ENCODE results near the gene POMGNT2.

Gene POMGNT2

DNA sequence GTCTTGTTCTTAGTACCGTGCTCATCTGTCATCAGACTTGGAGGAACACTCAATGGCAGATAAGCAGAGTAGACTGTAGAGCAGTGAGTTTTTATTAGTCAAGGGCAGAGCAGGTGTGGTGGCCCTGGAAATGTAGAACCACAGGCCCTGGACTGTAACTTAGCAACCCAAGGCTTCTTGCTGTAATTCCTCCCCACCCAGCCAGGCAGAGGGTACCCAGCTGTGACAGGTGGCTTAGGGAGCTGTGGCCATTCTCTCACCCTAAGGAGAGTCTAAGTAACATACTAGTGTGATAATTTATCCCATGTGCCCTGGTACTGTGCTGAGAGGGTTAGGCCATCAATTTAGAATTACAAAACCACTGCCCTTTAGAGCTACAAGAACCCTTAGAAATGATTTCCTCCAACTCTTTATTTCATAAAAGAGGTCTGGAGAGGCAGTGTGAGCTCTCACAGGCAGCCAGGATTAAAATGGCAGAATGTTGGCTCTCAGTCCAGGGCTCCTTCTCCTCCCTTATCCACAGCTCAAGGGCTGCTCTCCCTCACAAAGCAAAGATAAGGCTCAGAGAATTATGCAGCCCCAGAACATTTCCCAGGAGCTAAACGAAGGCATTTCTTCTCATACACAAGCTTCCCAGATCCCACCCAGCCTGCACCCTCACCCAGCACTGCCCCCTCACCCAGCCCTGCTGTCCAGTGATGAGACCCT, 3.0 kb downstream of the POMGNT2 start:
- DNase-seq, result no peak

- DNase-seq, result no peak
Measured at GRCh38 chr3:43098761-43099160, 7.1 kb downstream of the POMGNT2 start.

DNA sequence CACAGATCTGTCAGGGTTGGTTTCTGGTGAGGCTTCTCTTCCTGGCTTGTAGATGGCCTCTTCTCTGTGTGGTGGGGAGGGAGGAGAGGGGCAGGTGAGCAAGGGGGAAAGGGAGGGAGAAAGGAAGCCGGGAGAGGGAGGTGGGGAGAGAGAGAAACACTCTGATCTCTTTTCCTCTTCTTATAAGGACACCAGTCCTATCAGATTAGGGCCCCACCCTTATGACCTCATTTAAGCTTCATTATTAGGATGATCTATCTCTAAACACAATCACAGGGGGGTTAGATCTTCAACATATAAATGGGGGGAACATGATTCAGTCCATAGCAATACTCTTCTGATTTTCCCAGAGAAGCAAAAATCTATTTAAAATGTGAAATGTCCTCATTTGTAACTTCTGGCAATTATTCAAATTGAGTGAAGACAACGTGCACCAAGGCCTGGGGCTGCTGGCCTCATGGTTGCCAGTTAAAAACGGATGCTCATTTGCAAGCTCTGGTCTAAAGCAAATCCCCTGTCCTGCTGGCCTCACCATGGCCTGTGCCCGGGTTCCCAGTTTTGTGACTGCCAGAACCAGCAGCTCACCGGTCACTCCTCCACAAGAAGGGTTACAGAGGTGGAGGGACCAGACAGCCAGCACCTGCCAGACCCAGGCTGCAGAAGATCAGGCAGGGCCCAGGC, 8.3 kb downstream of the POMGNT2 start:
- DNase-seq, result no peak

DNA sequence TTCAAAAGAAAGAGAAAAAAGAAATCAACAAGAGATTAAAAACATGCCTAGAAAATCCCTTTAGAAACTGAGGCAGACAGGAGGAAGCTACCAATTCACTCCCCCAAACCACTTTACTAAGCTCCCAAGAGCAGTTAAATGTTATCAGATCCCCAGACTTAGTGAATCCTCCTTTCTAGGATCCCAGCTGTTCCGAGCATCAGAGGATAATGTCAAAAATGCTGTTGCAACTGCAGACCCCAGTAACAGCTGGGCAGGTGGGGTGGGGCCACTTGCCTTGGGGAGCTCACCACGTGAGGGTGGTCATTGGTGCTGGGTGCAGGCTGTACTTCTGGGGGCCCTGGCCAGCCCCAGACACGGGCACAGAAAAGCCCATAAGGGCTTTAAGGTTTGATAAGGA, 9.1 kb downstream of the POMGNT2 start:
- DNase-seq, result no peak

DNA sequence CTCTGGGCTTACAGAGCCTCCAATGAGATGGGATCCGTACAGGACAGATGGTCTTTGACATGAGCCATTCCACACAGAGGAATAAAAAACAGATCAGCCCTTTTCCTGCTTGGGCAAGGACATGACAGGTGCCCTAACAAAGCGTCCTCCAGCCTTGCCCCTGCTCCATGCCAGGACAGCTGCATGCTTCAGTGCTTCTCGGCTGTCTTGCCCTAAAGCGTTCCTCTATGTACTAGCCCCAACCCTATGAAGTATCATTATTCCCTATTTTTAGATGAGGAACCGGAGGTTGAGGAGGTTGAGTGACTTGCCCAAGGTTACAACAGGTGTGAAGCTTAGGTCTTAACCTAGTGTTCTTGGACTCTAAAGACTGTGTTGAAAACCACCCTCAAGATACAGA, 10.5 kb downstream of the POMGNT2 start:
- no peak for DNase-seq

DNA sequence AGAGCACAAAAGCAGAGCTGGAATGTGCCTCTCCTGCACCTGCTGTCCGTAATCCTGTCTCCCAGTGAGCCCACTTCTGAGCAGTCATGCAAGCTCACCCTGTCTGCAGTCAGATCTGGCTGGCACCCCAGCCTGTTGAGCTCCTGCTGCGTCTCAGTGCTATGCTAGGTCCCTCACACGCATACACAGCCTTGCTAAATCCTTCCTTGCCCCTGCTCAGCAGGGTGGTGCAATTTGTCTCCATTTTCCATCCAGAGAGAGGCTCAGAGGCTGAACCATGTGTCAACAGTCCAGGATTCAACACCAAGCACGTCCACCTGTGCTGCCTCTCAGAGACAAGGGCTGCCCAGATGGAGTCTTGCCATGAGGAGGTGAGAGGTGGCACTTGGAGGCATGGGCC, 11.0 kb downstream of the POMGNT2 start:
- DNase-seq, result no peak

GRCh38 chr3:43094381-43094780, 11.5 kb downstream of the POMGNT2 start:
- DNase-seq, result no peak

DNA sequence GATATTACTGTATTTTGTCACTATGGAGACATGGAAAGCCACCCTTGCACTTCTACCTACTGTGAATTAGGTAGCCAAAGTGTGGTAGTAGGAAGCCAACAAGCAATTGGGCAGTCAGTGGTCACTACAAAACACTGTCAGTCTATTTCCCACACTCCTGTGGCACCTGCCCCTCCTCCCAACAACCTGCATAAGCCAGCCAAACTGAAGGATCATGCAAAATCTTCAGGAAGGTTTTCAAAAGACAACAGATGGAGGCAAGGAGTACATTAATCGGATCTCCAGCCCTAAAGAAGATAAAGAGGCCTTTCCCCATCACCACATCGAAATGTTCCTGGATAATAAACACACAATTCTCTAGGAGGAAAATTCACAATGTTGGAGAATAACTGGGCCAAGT, 11.9 kb downstream of the POMGNT2 start:
- DNase-seq, result no peak

GRCh38 chr3:43093006-43093405, 12.9 kb downstream of the POMGNT2 start:
- DNase-seq, result no peak

- no peak for DNase-seq
Measured at GRCh38 chr3:43091481-43091880, 14.4 kb downstream of the POMGNT2 start.

DNA sequence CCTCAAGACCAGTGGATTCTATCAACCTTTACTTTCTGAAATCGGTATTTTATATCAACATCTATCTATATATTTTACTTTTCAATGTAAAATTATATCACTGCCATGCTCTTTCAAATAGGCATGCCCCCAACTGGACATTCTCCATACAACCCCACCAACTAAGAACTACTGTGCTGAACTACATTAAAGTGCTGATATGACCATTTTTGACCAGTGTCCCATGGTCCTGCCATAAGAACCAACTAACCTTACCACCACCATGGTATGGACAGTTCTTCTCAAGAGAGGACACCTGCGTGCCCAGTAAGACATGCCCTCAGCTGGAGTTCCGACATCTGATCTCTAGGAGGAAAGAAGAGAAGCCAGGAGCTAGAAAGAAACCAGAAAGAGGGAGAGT, 15.6 kb downstream of the POMGNT2 start:
- DNase-seq, result no peak

GRCh38 chr3:43089081-43089480, 16.8 kb downstream of the POMGNT2 start:
- no peak for DNase-seq

GRCh38 chr3:43087249-43087776, 18.6 kb downstream of the POMGNT2 start:
- no peak for DNase-seq

GRCh38 chr3:43086460-43087165, 19.3 kb downstream of the POMGNT2 start:
- peak; percentile 15 for DNase-seq

DNA sequence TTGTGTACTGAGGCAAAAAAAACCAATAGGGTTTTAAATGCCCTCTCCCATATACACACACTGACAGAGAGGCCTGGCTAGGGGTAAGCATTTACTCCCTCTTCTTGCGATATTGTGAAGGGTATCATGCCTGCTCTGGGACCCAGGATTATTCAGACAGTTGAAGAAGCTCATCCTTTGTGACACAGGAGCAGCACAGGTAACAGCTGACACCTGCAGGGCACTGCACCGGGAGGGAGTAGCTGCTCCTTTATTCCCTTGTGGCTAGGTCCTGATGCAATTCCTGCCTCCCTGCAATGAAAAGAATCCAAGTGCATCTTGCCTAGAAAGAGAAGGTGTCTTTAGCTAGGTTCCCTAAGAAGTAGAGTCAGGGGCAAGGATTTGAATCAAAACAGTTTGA, 23.4 kb downstream of the POMGNT2 start:
- no peak for DNase-seq

- no peak for DNase-seq
Measured at GRCh38 chr3:43081796-43082195, 24.1 kb downstream of the POMGNT2 start.

GRCh38 chr3:43080726-43081568, 24.9 kb downstream of the POMGNT2 start:
- DNase-seq, result no peak

DNA sequence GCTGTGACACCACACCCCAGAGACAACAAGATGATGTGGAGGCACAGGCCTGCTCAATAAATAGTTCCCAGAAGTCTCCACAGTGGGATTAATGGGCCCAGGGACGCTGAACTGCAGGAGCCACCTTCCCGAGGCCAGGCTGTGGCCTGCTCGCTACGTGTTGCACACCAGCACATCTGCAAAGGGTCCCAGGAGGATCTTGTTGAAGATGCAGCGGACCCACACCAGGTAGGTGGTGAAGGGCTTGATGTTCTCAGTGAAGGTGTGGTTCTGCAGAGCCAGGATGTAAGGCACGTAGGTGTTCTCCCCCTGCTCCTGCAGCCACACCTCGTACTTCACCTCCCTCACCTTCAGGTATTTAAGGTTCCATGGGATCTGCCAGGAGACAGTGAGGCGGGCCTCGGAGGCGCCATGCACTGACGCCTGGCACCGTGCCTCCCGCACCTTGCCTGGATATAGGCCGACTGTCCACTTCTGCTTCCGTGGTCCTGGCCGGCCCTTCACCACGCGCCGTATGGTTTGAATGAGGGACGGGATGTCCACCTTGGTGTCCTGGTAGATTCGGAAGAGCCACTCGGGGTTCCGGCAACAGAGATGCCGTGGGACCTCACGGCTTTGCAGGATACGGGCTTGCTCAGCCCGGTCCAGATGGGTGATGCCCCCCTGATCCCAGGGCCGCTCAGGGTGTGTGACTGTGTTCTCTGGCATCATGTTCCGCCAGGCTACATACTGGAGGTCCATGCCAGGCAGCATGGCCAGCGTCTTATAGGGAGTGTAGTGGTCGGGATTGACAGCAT, 26.1 kb downstream of the POMGNT2 start:
- no peak for DNase-seq

DNA sequence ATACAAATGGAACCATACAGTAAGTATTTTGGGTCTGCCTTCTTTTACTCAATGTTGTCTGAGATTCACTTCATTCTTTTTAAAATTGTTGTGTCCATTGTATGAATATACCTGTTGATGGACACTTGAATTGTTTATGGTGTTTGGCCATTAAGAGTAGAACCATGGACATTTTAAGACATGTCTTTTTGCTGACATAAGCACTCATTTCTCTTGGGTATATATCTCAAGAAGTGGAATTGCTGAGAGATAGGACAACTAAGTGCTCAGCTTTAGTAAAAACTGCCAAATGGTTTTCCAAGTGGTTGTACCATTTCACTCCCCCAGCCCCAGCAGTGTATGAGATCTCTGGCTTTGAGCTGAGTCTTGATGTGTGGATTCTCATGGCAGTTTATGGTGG, 28.2 kb downstream of the POMGNT2 start:
- no peak for DNase-seq

DNA sequence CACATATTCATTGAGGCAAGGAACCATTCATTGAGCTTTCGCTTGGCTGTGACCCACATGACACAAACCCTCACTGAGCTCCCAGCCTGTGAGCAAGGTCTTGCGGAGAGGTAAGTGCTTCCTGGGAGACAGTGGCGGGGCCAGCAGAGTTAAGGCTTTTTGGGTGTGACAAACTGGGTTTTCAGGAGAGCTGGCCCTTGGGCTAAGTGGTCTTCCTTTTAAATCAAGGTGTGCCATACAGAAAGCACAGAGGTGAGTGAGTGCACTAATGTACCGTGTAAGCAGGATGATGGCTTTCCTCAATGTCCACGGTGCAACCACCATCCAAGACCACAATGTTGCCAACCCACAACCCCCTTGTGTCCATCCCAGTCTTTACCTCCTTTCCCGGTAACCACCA, 28.6 kb downstream of the POMGNT2 start:
- DNase-seq, result no peak

DNA sequence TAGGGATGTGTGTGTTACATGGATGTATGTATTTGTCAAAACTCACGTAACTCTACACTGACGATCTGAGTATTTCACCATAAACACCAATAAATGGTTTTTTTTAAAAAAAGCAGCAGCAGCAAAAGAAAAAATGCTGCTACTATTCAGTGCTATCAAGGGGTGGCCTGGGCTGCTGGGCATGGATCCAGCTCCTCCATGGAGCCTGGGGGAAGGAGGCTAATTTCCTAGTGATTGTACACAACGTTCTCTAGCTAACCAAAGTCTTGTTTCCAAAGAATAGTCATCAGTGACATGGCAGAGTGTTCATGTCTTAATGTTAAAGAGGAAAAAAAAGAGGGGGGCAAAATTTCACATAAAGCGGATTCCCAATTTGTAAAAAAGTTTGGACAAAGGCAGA, 29.0 kb downstream of the POMGNT2 start:
- DNase-seq, result no peak
